Measurements from ENCODE around the gene DGKB.
"Not testable (repeated sequence)": the region's sequence is repeated elsewhere in the genome, so short reads cannot be mapped to it uniquely, and the experiment has no call there.

Gene DGKB

GRCh38 chr7:14375998-14376397, 526.6 kb downstream of the DGKB start:
- no peak for DNase-seq

- no peak for DNase-seq
Measured at GRCh38 chr7:14374336-14374735, 528.2 kb downstream of the DGKB start.

- no peak for DNase-seq
Measured at GRCh38 chr7:14368285-14368684, 534.3 kb downstream of the DGKB start.

DNA sequence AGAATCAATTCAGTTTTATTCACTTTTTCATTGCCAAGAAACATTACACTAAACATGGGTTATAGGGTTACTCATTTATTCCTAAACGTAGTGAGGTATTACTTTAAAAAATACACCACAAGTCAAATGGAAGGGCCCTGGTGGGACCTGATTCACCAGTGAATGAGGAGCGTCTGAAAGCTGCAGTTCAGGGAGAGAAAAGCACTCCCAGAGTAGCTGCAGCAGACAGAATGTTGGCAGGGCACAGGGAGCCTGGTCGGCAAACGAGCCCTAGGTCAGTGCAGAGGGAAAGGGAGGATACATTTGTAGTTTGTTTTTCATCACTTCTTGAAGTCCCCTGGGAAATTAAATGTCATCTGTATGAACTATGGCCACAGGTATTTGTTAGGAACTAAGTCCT, 551.4 kb downstream of the DGKB start:
- DNase-seq: peak; percentile 25

DNA sequence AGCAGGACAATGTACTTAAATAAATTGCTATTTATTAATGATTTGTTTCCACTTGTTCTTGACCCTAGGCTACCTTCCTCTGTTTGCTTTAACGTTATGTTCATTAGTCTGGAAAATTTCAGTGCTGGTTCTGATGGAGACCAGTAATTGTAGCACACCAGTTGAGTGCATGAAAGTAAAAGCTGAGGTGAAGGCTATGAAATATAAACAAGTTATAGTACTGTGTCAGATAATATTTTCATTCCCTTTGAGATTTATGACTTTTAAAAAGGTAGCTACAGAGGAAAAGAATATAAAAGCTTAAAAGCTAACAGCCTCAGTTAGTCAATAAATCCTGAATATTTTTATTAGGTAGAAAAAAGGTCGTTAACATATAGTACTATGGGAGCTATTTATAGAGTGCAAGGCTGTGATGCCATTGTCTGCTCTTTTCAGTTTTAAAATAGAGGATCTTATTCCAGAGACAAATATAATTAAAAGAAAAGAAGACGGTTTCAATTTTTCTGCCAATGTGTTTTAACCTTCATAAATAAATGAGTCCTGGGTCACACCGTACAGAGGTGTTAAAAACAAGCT, 561.3 kb downstream of the DGKB start:
- DNase-seq: no peak

GRCh38 chr7:14340393-14341074, 562.0 kb downstream of the DGKB start:
- no peak for DNase-seq

- no peak for DNase-seq
Measured at GRCh38 chr7:14339861-14340260, 562.7 kb downstream of the DGKB start.

- no peak for DNase-seq
Measured at GRCh38 chr7:14336256-14336655, 566.3 kb downstream of the DGKB start.

DNA sequence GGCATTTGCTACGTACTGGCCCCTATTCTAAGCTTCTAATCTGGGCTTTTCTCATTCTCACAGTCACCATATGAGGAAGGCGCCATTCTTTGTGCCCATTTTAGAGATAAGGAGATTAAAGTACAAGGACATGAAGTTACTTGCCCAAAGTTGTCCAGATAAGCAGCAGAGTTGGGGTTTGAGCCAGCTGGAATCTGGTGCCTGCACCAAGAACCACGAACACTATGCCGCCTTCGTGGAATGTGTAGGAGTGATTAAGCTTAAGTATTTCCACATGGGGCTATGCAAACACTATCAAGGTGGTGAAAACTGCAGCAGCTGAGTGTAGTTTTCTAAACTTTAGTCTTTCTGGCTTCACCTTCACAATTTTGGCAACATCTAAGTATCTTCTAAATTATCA, 570.4 kb downstream of the DGKB start:
- no peak for DNase-seq

GRCh38 chr7:14324767-14325166, 577.8 kb downstream of the DGKB start:
- no peak for DNase-seq

DNA sequence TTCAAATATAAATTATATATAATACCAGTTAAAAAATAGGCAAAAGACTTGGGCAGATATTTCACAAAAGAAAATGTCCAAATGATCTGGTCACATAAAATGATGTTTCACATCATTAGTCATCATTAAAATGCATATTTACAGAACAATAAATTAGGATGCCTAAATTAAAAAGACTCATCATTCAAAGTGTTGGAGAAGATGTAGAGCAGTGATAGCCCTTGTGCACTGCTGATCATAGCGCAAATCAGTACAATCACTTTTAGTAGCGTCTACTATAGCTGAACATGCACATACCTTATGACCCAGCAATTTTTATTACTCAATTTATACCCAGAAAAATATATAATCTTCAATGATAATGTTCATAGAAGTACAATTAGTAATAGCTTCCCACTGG, 579.8 kb downstream of the DGKB start:
- DNase-seq: no peak

GRCh38 chr7:14321947-14322346, 580.6 kb downstream of the DGKB start:
- no peak for DNase-seq

DNA sequence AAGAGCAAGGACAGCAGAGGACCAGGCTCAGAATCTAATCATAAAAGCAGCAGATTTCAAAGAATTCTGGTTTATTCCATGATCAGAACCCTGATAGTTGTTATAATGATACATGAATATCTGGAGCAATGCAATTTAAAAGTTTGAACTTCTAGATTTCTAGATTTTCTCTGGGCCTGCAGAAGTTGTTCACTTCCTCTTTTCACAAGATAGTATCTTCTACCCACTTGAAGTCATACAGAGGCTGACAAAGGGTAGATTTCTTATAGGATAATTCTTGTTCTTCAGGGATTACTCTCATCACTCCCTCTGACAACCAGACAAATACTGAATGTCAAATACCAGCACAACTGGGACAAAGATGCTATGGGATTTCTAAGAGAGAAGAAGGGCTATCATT, 593.1 kb downstream of the DGKB start:
- DNase-seq: no peak

DNA sequence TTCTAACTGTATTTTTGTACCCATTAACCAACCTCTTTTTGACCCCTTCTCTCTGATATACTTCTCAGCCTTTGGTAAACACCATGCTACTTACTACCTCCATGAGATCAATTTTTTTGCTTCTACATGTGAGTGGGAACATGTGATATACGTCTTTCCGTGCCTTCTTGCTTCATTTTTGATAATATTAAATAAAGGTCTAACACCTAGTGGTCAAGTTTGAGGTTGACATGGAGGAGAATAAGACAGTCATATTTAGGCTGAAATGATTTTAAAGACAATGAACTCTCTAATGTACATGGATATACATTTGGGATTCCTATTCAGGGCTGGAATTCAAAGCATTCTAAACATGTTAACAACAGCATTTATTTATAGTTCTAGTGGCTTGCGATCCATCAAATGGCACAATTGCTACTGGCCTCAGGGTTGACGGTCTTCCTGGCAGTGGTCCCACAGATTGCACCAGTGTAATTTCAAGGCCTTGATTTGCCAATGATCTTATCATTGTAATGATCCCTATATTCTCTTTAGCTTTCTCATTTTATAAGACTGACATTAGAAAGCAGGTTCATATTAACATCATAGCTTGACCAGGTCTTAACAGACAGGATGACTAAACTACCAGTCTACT, 597.2 kb downstream of the DGKB start:
- DNase-seq: no peak

- DNase-seq: no peak
Measured at GRCh38 chr7:14303536-14303935, 599.0 kb downstream of the DGKB start.

- DNase-seq: no peak
Measured at GRCh38 chr7:14294637-14295036, 607.9 kb downstream of the DGKB start.

DNA sequence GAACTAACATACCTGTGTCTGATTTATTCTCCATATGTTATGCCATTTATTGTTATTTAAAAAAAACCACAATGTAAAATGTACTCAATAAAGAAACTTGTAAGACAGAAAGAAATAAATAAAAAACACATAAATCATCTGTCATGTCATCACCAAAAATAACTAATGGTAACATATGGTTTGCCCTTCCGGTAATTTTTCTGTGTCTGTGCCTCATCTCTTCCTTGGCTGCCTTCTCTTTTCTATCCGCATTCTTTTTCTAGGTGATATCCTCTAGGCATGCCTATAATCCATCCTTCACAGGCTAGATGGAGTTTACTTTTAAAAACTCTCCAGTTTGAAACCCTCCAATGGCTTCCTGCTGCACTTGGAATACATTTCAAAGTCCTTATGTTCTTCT, 609.1 kb downstream of the DGKB start:
- no peak for DNase-seq

DNA sequence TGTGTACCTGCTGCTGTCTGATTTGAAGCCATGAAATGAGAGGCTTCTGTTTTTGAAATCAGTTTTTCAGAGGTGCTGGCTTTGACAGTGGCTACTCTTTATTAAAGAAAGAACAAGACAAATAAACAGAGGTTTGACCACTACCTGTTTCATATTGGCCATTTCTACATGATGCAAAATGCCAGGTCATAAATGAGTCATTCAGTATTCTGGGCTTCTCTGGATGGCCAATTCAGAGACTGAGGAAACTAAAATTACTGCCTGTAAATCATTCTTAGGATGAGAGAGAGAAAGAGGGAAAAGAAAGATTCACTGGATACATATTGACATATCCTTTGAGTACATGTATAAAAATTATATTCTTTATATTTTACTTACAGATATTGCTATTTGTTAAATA, 609.8 kb downstream of the DGKB start:
- DNase-seq: no peak

- DNase-seq: no peak
Measured at GRCh38 chr7:14289957-14290356, 612.6 kb downstream of the DGKB start.

GRCh38 chr7:14288701-14289100, 613.9 kb downstream of the DGKB start:
- no peak for DNase-seq

GRCh38 chr7:14287398-14287797, 615.2 kb downstream of the DGKB start:
- no peak for DNase-seq

- DNase-seq: no peak
Measured at GRCh38 chr7:14286036-14286435, 616.5 kb downstream of the DGKB start.

GRCh38 chr7:14279065-14279871, 623.3 kb downstream of the DGKB start:
- not testable (repeated sequence) for DNase-seq

GRCh38 chr7:14275356-14275755, 627.2 kb downstream of the DGKB start:
- no peak for DNase-seq
